ENCODE results near the gene PTCD3.
A peak's percentile ranks its signal among the peaks of the same experiment; 100 is the strongest.

The PTCD3 gene

DNA sequence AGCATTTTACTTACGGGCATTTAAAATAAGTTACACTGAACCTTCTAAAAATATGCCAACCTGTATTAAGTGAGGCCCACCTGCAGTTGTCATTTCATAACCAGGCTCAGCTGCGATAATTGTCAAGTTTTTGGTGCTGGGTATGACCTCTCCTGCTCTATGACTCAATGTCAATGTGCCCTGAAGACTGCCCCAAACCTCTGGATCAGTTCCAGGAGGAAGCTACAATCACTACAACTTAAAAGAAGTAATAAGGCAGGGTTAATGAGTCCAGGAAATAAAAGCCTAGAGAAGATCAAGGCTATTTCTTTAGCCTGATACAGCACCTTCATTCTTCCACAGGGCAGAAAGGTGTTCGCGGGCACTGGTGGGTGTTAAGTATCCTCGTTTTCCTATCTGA, 23.3 kb upstream of the PTCD3 start:
- no peak for DNase-seq

DNA sequence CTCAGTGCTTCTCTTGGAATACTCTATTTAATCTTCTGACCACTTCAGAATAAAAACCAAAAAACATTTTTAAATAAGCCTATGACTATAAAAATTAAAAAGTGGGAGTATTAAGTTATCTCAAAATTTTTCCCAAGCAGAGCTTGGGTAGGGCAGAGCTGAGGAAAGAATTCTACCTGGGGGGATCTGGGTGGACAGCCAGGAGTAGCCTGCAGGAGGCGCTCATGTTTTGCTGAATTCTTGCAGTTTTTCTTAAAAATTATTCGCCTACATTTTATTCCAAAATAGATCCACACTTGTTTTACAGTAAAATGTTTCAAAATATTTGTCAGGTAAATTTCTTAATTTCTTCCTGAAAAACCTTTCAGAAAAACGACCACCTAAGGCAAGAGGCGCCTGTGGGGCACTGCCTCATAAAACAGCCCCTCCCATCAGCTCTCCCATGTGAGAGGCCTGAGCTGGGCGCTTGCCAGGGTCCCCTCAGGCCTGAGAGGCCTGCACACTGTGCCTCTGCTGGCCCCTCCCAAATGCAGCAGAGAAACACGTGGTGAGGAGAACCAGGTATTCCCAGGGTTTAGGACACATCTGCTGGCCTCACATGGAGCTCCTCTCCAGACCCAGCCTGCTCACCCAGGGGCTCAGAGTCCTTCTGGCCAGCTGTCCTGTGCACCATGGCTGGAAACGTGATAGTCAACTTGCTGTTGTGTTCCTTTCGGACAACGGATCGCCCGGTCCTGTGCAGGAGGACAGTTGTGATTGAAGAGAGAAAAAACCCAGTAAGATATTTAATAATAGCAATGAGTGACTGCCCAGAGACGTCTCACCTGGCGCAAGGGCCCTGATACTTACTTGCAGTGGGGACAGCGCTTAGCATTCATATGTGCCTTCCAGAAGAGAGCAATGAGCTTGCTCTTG, 17.8 kb upstream of the PTCD3 start:
- no peak for DNase-seq

DNA sequence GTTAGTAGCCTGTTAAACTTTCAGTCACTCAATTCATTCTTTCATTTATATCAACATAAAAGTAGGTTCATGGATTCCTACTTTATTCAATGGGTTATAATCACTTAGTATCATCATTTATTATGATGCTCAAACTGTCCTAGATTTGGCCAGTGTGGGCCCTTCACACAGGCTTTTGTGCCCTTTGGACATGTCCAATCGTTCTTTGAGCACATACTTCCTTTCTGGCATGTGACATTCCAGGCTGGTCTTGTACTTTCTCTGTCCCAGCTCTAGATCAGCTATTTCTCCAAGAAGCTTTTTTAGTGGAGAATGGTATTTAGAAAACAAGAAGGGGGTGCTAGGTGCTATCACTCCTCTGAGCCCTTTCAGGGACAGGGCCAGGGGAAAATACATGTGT, 11.8 kb upstream of the PTCD3 start:
- no peak for DNase-seq

DNA sequence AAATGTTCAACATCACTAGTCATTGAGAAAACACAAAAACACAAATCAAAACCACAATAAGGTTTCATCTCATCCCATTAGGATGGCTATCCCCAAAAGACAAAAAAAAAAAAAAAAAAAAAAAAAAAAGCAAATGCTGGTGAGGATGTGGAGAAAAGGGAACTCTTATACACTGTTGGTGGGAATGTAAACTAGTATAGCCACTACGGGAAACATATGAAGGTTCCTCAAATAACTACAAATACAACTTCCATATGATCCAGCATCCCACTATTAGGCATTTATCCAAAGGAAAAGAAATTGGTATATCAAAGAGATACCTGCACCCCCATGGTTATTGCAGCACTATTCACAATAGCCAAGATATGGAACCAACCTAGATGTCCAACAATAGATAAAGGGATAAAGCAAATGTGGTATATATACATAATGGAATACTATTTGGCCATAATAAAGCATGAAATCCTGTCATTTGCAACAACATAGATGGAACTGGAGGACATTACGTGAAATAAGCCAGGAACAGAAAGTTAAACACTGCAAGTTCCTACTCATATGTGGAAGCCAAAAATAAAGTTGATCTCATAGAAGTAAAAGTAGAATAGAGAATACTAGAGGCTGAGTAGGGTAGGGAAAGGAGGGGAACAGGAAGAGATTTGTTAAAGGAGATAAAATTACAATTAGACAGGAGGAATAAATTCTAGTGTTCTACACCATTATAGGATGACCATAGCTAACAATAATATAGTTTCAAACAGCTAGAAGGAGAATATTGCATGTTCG, 8.7 kb upstream of the PTCD3 start:
- no peak for DNase-seq

DNA sequence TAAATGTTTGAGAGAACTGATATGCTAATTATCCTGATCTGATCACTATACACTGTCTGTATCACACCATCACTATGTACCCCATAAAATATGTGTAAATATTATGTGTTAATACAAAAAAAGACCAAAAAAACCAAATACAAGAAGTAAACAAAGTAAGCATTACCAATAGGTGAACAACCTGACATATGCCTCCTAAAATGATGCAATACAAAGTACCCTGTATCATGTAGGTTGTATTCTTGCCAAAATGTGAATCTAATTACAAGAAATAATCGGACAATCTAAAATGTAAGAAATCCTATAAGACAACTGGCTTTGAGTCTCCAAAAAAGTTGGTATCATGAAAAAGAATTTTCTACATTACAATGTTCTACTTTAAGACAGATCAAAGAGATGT, 8.1 kb upstream of the PTCD3 start:
- no peak for DNase-seq

DNA sequence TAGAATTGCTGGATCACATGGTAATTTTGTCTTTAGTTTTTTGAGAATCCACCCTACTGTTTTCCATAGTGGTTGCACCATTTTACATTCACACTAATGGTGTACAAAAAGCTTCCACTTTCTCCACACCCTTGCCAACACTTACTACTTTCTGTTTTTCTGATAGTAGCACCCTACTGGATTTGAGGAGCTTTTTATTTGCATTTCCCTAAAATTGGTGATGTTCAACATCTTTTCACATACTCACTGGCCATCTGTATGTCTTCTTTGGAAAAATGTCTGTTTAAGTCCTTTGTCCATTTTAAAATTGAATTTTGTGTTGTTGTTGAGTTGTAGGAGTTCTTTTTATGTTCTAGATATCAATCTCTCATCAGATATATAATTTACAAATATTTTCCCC, 3.9 kb upstream of the PTCD3 start:
- DNase-seq = no peak

DNA sequence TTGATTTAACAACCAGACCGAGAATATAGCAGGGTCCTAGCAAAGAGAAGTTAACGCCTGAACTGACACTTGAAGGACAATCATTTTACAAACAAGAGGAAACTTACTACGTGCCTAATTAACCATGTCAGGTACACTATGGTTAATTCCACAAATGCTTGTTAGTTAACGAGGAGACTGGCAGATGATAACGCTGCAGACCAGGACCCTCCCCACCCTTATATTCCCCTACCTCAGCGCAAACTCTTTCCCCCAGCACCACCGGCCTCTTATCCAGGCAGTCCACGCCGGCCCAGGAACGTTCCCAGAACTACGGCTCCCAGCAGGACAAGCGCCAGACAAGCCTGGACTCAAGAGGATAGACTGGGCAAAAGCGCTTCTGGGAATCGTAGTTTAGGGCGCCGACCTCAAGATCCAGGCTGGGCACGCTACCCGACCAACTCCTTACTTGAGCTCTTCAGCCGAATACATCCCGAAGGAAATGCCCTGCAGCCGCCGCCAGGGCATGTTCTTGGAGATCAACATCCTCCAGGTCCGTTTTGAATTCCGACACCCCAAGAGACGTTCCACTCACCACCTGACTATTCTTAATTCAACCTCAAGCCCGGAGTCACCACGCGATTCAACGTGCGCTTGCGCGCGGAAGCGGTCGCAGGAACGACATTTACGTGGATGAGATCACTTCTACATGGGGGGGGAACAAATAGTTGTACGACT, 625 bp upstream of the PTCD3 start, which contains the start of gene POLR1A:
TSS of gene POLR1A (minus strand) at position 635 of the 717 bp plus-strand sequence. CDS start at position 525, 110 bp downstream.
- peak; percentile 83 for DNase-seq

DNA sequence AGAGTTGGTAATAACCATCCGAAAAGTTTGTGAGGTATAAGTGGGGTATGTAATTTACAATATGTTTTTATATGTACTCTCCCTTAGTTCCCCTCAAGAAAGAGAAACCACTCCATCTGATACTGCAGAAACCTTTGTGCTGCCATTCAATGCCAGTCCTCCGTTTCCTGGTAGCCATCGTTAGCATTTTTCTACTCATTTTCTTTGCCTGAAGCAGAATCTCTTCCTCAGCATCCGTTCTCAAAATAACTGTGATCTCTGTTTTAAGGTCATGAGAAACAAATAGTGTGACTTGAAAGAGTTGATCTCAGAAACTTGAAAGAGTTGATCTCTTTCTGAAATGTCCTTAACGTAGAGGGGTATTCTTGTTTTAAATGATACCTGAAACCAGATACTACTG, 996 bp downstream of the PTCD3 start:
- DNase-seq = no peak

DNA sequence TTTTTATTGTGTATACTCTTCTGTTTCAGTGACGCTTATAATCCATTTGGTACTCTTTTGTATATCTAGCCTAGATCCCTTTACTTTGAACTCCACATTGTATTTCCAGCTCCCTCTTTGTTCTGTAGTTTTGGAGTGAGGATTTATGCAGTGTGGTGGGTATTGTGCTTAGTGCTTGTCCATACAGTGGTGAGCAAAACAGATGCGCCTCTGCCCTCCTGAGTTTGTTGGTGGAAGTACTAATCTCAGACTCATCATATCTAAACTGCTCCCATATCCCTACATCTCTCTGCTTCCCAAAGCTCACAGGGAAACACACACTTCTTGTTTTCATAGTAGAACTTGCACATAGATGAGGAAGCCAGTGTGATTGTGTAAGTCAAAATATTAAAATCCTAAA, 12.1 kb downstream of the PTCD3 start:
- no peak for DNase-seq

DNA sequence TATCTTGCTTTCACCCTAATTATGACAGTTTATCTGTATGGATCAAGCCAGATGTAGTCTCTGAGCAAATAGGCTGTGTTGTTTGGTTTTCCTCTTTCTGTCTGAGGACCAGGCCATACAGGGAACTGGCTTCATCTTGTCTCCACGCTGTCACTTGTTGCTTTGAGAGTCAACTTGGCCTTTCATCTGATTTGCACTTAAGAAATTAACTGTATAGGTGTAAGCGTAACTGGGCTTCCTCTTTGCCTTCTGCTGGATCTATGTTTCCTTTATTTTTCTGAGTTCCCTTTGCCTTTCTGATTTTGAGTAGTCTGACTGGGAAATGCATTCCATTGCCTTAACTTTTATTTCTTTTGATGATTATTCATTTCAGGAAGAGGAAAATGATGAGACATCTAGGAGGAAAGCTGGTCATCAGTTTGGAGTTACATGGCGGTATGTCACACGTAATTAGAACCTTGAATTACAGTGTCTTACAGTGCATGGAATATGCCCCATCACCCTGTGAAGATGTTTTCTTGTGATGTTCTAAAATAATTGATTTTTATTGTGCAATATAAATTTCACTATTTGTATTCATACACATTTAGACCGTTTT, 17.4 kb downstream of the PTCD3 start:
- DNase-seq = no peak

DNA sequence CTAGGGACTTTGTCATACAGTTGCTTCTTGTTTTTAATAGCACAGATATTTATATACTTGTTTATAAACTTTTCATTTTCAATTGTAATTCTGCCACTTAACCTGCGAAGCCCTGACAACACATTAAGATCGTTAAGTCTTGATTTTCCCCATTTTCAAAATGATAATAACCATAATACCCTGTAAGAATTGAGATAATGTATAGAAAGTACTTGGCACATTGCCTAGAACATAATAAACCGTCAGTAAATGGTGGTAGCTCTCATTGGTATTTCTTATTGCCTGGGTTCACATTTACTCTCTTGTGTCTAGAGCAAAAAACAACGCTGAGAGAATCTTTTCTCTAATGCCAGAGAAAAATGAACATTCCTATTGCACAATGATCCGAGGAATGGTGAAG, 18.6 kb downstream of the PTCD3 start:
- peak; percentile 17 for DNase-seq

DNA sequence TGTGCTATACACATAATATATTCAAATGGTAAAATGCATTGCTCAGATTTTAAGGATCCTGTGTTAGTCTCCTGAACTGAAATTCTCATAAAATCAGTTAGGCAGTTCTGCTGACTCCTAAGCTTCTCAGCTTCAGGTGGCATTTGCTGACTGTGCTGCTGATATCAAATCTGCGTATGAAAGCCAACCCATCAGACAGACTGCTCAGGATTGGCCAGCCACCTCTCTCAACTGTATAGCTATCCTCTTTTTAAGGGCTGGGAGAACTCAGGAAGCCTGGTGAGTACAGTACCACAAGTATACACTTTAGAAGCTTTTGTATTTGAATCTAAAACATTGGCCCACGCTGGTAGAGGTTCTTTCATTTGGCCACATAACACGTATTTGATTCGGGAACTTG, 28.7 kb downstream of the PTCD3 start:
- DNase-seq = no peak

DNA sequence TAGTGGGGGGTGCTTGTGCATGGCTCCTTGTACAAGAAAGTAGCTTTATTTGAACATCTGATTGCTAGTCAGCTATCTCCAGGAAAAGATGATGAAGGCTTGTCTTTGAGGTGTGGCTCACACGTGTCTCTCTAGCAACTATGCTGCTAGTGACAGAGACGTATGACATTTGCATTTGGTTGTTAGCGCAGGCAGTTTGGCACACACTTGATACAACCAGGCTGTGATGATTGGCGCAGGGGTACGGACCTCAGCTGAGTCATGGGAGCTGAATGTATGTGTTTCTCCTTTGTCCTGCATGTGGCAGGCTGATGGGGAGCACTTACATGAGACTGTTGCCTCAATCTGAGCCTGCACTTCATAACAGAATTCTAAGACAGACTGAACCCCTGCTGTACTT, 29.6 kb downstream of the PTCD3 start:
- DNase-seq = no peak

DNA sequence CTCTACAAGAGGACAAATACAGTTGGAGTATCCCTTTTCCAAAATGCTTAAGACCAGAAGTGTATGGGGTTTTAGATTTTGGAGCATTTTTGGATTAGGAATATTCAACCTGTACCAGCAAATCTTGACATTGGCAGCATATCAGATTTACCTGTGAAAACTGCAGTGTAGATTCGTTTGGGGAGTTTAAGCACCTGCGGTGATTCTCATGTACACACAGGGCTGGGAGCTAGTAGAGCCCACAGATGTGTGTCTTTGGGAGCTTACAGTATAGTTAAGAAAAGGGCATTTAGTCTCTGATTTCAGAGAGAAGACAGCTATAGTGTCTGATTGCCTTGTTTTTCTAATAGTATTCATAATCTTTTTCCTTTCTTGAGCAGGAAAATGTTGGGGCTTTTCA, 30.1 kb downstream of the PTCD3 start:
- no peak for DNase-seq

DNA sequence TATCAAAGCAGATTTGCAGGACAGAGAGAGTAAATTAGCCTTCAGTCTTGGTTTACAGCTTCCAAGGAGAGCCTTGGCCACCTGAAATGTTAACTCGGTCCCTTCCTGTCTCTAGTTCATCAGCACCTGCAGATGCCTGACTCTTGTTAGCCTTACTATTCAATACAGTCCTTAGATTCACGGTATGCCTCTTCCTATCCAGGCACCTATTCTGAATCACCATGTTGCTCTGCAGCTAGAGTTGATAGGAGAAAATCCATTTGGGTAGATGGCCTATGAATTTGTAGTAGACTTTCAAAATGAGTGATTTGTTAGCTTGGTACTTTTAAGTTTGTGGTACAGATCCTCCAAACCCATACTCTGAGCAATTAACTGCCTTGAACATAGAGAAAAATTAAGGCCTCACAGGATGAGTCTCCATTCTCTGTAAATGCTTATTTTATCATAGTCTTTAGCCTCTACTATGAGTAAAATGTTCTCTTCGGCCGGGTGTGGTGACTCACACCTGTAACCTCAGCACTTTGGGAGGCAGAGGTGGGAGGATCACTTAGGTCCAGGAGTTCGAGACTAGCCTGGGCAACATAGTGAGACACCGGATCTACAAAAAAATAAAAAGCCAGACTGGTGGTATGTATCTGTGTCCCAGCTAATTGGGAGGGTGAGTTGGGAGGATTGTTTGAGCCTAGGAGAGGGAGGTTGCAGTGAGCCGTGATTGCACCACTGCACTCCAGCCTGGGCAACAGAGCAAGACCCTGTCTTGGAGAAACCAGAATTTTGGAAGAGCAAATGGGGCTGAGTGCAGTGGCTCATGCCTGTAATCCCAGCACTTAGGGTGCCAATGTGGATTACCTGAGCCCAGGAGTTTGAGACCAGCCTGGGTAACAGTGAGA, 32.9 kb downstream of the PTCD3 start:
- no peak for DNase-seq

DNA sequence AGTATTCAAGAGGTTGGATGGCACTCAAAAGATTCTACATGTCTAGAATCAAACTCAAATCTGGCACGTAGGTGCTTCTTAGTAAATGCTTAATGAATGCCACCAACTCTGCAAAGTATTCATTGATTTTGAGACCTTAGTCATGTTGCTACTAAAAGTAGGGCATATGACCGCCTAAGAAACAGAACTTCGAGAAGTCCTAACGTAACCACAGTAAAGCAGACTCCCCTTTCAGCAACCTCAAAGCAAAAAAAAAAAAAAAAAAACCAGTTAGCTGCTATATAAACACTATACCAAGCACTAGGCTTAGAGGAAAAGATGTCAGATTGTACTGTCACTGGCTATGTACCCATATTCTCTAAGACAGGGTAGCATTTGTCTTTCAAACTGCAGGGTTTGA, 33.9 kb downstream of the PTCD3 start:
- DNase-seq = no peak

DNA sequence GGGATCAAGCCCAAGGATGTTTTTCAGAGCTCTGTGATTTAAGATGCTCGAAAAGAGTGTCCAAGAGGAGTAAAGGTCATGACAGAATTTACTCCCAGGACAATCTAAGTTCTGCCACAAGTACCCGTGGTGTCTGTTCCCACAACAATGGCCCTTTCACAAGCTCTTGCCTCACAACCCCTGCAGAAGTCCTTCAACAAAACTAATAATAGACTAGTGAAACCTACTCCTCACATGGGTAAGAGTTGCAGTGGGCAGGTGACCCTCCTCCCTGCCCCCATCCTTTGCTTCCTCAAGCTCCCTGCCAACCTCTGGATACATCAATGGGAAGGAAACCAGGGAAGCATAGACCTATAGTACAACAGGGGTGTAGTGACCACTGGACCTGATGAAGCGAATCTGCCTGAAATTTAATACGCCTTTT, 34.9 kb downstream of the PTCD3 start:
- DNase-seq = no peak

DNA sequence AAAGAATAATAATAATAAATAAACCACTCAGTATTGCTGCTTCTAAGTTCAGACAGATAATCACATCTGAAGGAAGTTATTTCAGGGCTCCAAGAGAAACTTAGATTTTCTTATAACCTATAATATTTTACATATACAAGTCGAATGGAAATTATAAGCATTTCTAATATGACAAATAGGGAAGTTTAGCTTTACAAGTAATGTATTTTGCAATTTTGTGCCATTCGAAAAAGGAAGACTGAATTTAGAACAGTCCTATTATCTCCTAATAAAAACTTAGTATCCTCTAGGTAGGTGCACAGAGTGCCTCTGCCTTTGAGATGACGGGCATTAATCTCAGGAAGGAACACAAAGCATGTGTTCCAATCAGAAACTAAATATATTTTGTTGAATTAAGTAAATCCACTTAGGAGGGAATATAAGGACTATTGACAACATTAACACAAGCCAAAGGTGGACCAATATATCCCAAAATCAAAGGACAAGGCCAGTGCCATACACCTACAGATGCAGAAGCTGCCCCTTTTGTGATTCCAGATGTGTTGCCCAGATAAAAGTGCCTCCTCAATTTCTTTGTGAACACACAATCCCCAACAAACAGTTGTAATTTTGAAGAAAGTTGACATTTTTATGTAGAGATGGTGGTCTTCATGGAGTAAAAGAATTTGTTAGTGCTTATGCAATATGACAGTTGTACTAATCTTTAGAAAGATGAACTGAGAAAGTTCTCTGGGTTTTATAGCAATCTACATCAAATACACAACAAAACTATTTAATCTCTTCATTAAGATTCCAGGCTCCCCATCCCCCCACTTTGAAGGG, 36.6 kb downstream of the PTCD3 start:
- no peak for DNase-seq

DNA sequence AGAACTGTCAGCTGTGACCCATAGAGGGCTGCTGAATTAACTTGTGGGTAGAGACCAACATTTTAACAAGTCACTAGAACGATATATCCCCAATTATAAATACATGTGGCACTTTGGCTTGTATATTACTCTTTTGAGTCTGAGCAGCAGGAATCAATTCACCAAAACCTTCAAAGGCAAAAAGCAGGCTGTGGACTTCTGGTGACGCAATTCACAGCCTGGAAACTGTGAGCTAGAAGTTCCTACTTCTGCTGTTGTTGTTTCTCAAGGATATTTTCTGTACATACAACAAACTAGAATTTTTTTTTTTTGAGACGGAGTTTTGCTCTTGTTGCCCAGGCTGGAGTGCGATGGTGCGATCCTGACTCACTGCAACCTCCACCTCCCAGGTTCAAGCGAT, 37.3 kb downstream of the PTCD3 start:
- no peak for DNase-seq

DNA sequence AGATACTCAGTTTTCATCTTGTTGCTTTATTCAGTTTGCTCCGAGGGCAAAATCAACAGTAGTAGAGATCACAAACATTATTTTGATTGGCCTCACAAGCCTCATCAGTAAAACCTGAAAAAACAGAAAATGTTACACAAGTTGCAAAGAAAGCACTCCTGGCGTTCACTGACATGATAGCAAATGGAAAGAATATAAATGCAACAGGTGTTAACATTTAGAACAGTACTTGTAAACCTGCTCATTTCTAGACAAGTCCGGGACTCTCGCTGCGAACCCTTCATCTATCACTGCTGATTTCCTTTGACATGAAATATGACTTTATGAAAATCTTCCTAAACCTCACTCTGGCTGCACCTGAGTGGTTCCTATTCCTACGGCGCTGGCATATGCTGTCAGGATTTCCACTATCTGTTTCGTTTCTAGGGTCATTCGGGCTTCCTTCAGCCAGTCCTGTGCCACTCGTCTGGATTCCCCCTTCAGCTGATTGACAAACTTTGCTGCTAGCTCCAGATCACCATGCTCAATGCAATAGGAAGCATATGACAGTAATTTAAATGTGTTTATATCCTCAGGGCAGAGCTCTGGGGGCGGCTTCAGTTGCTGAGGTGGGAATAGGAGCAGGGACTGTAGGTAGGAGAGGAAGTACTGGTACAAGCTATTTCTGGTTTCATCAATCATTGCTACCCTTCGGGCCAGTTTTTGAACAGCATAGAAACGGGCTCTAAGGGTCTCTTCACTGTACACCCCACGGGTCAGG, 38.1 kb downstream of the PTCD3 start:
- no peak for DNase-seq

All from NCI-H1436 (cell line).